ENCODE data around the gene A4GNT. TPM values are rescaled to one million over a fixed set of nuclear protein-coding genes. Genes with fewer than 3 reads are reported as not detected.

The A4GNT gene
- total and polyA plus RNA-seq, 2 of the 8 experiments (the other 6 are each of a cell fraction or from before 2014, with no cell fraction given) = not detected

DNA sequence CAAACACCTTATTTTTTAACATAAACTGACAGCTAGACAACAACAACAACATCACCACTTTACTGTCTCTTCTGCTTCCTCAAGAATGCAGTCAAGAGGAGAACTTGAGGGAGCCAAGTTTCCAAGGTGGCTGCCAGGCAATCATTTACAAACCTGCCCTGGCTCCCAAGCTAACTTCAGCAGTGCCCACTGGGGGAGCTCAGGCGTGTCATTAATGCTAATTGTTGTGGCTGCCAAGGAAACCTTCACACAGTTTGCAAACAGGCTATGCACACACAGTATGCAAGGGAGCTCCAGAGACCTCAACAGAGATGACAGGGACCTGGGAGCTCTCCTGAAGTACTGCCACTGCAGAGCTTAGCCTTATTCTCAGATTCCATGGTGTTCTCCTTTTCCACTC lies 18.9 kb downstream of the A4GNT start (continued):
- TF ChIP-seq, protein P1, sequence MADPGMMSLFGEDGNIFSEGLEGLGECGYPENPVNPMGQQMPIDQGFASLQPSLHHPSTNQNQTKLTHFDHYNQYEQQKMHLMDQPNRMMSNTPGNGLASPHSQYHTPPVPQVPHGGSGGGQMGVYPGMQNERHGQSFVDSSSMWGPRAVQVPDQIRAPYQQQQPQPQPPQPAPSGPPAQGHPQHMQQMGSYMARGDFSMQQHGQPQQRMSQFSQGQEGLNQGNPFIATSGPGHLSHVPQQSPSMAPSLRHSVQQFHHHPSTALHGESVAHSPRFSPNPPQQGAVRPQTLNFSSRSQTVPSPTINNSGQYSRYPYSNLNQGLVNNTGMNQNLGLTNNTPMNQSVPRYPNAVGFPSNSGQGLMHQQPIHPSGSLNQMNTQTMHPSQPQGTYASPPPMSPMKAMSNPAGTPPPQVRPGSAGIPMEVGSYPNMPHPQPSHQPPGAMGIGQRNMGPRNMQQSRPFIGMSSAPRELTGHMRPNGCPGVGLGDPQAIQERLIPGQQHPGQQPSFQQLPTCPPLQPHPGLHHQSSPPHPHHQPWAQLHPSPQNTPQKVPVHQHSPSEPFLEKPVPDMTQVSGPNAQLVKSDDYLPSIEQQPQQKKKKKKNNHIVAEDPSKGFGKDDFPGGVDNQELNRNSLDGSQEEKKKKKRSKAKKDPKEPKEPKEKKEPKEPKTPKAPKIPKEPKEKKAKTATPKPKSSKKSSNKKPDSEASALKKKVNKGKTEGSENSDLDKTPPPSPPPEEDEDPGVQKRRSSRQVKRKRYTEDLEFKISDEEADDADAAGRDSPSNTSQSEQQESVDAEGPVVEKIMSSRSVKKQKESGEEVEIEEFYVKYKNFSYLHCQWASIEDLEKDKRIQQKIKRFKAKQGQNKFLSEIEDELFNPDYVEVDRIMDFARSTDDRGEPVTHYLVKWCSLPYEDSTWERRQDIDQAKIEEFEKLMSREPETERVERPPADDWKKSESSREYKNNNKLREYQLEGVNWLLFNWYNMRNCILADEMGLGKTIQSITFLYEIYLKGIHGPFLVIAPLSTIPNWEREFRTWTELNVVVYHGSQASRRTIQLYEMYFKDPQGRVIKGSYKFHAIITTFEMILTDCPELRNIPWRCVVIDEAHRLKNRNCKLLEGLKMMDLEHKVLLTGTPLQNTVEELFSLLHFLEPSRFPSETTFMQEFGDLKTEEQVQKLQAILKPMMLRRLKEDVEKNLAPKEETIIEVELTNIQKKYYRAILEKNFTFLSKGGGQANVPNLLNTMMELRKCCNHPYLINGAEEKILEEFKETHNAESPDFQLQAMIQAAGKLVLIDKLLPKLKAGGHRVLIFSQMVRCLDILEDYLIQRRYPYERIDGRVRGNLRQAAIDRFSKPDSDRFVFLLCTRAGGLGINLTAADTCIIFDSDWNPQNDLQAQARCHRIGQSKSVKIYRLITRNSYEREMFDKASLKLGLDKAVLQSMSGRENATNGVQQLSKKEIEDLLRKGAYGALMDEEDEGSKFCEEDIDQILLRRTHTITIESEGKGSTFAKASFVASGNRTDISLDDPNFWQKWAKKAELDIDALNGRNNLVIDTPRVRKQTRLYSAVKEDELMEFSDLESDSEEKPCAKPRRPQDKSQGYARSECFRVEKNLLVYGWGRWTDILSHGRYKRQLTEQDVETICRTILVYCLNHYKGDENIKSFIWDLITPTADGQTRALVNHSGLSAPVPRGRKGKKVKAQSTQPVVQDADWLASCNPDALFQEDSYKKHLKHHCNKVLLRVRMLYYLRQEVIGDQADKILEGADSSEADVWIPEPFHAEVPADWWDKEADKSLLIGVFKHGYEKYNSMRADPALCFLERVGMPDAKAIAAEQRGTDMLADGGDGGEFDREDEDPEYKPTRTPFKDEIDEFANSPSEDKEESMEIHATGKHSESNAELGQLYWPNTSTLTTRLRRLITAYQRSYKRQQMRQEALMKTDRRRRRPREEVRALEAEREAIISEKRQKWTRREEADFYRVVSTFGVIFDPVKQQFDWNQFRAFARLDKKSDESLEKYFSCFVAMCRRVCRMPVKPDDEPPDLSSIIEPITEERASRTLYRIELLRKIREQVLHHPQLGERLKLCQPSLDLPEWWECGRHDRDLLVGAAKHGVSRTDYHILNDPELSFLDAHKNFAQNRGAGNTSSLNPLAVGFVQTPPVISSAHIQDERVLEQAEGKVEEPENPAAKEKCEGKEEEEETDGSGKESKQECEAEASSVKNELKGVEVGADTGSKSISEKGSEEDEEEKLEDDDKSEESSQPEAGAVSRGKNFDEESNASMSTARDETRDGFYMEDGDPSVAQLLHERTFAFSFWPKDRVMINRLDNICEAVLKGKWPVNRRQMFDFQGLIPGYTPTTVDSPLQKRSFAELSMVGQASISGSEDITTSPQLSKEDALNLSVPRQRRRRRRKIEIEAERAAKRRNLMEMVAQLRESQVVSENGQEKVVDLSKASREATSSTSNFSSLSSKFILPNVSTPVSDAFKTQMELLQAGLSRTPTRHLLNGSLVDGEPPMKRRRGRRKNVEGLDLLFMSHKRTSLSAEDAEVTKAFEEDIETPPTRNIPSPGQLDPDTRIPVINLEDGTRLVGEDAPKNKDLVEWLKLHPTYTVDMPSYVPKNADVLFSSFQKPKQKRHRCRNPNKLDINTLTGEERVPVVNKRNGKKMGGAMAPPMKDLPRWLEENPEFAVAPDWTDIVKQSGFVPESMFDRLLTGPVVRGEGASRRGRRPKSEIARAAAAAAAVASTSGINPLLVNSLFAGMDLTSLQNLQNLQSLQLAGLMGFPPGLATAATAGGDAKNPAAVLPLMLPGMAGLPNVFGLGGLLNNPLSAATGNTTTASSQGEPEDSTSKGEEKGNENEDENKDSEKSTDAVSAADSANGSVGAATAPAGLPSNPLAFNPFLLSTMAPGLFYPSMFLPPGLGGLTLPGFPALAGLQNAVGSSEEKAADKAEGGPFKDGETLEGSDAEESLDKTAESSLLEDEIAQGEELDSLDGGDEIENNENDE (IDR thresholded peaks at IDR 0.05; ENCODE audit: insufficient replicate concordance, low read length) = no peak
- no peak for TF ChIP-seq CTBP2 (IDR thresholded peaks at IDR 0.05; ENCODE audit: borderline replicate concordance, insufficient read depth, insufficient read length, low read length)

Measured in H1 (cell line).